GM19452 (cell line): Measurements from ENCODE around the gene ACER3.
"Not testable (repeated sequence)": the region's sequence is repeated elsewhere in the genome, so short reads cannot be mapped to it uniquely, and the experiment has no call there.

ENCODE experiments used
- ATAC-seq: cut with Tn5 transposase; IDR thresholded peaks from one replicate; pipeline ENCODE4 v1.9.1; 2021; ENCODE audit not compliant: unreplicated experiment

The ACER3 gene

GRCh38 chr11:76836613-76837291 is 24.0 kb upstream of the ACER3 start:
- no peak for ATAC-seq

DNA sequence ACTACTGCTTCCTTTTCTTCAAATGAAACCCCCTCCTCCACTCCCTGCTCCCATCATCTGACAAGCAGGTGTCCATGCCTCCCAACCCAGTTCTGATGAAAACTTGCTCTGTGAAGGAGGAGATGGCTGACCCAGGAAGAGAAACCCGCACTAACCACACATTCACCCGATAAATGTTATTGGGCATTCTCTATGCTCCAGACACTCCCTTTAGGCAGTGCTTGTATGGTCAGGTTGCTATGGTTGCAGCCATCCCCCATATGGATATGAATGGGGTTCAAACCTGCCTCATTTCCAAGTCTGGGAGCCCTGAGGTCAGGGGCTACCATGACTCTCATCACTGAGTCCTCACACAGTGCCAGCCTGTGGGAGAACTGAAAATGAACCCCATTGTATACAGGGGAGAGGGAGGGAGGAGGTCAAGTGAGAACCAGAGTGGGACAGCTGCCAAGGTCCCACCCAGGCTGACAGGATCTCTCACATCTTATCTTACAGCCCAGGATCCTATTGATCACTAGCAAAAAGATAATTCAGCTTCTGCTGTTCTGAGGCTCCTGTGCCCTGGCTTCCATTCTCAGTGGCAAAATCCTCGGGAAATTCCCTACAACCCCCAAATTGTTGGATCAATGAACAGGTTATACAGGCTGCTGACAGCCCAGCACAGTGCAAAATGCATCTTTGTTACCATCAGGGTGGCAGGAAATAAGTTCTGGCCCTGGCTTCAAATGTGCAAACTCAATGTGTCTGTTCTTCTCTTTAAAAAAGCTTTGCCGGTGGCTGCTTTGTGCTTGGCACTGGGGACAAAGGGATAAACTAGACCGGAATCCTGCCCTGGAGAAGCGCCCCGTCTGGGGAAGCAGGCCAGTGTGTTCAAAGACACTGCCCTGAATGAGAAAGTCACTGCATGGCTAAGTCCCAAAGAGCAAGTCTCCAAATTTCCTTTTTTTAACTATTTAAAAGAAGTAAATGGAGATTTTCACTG is 22.7 kb upstream of the ACER3 start:
- ATAC-seq, result no peak

DNA sequence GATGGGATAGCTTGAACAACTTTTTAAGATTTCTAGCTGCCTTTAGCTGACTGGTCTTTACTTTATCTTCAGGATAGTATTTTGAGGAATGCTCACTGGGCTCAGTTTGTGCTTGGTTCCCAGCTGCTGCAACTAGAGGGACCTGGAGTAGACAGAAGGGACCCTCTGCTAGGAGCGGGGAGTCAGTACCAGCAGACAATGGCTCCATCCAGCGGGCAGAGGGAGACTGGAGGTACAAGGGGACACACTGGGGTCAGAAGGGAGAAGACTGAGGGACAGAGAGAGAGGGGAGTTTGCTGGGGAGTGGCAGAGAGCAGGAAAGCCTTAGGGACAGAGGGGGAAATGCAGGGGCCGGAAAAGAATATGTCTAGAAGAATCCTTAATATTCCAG is 22.0 kb upstream of the ACER3 start:
- no peak for ATAC-seq

GRCh38 chr11:76839311-76839710 is 21.4 kb upstream of the ACER3 start:
- no peak for ATAC-seq

- ATAC-seq, result no peak
Measured at GRCh38 chr11:76841923-76842452, 18.7 kb upstream of the ACER3 start.

GRCh38 chr11:76843907-76844306 is 16.8 kb upstream of the ACER3 start:
- no peak for ATAC-seq

- ATAC-seq, result no peak
Measured at GRCh38 chr11:76844511-76844910, 16.2 kb upstream of the ACER3 start.

GRCh38 chr11:76845069-76845468 is 15.6 kb upstream of the ACER3 start:
- ATAC-seq, result no peak

DNA sequence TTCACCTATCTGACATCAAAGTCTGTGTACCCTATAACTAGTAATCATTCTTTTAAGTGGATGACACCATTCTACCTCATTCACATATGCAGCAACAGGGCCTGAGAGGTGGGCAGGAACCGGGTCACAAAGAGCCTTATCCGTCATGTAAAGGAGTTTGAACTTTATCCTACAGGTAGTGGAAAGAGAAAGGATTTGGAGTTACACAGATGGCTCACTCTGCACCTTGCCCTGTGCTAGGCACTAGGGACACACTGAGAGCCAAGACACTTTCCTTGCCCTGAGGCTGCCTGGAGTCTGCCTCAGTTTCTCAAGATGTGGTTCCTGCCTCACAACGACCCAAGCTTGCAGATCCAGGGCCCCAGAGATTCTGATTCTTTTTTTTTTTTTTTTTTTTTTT is 14.3 kb upstream of the ACER3 start:
- no peak for ATAC-seq

DNA sequence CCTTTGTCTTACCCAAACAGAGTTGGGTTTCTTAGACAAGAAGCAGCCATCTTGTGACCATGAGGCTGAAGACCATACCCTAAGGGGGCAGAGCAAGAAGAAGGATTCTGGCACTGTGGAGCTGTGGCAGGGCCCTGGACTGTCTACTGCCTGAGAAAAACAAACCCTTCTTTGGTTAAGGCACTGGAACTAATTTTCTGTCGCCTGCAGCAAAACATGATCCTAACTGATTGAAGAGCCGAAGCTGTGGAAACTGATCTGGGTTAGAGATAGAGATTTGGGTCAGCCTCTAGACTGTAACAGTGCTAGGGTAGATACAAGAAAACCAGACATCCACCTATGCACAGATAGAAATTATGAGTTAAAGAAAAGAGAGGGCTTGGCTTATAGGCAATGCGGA is 11.3 kb upstream of the ACER3 start:
- no peak for ATAC-seq

- ATAC-seq, result no peak
Measured at GRCh38 chr11:76850130-76850529, 10.6 kb upstream of the ACER3 start.

DNA sequence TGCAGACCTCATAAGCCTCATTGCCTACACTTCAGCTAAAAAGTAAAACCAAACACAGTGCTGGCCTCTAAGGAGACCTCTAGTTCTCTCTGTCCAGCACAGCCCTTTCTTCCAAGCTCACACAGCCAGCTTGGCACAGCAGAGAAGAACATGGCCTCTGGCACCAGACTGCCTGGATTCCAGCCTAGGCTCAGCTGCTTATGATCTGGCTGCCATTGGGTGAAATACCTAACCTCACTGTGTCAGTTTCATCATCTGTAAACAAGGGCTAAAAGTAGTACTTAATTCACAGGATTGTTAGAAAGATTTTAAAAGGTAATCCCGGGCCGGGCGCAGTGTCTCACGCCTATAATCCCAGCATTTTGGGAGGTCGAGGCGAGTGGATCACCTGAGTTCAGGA is 9.9 kb upstream of the ACER3 start:
- no peak for ATAC-seq

- no peak for ATAC-seq
Measured at GRCh38 chr11:76854709-76855108, 6.0 kb upstream of the ACER3 start.

GRCh38 chr11:76855670-76856069 is 5.0 kb upstream of the ACER3 start:
- not testable (repeated sequence) for ATAC-seq

DNA sequence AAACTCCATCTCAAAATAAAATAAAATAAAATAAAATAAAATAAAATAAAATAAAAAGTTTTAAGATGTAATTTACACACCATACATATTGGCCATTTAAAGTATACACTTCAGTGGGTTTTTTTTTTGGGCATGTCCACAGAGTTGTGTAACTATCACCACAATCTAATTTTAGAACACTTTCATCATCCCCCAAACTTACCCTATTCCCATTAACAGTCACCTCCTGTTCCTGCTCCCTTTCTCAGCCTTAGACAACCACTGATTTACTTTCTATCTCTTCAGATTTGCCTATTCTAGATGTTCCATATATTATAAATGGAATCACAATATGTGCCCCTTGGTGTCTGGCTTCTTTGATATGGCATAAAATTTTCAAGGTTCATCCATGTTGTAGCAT is 4.6 kb upstream of the ACER3 start:
- no peak for ATAC-seq

DNA sequence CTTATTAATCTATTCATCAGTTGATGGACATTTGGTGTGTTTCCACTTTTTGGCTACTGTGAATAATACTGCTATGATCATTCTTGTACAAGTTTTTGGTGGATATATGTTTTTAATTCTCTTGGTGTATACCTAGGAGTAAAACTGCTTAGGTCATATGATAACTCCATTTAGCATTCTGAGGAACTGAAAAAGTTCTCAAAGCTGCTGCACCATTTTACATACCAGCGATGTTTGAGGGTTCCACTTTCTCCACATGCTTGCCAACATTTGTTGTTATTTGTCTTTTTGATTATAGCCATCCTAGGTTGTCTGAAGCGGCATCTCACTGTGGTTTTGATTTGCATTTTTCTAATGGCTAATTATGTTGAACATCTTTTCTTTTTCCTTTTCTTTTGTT is 4.1 kb upstream of the ACER3 start:
- no peak for ATAC-seq

DNA sequence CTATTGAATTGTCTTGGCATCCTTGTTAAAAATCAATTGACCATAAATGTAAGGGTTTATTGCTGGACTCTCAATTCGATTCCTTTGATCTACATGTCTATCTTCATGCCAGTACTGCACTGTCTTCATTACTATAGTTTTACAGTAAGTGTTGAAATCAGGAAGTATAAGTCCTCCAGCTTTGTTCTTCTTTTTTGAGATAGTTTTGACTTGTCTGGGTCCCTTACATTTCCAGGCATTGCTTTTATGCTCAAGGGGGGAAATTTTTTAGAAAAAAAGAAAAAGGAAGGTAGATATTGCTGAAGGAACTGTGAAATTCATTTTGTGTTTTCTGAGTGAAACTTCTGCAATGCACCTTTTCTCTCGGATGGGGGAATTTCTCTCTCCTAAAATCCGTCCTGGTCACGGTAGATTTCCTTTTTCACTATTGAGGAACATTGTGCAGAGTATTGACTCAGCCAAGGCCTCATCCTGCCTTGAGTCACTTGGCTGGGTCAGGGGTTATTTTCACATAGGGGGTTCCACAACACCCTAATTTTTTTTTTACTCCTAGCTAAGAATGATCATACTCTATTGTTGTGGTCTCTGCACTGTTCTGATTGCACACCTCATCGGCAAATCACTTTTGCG is 2.8 kb upstream of the ACER3 start:
- ATAC-seq, result no peak

GRCh38 chr11:76859708-76860227 is 950 bp upstream of the ACER3 start:
- no peak for ATAC-seq

DNA sequence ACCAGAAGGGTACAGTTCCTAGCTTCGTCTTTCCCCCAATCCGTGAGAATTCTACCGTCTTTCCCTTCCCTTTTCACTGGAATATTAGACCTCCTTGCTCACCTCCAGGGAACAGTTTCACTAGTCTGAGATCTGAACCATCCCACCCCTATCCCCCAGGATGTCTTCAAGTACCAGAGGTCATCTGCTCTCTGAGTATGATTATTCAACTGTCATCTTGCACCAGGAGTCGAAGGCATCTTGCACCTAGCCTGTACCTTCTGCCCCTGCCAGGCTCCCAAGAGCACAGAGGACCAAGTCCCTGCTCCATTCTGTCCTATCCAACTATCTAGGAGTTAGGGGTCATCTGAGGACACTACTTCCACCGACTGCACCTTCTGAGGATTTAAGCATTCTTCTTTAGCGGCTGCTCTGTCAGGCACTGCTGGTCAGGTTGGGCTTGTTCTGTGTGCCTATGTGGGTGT is 804 bp downstream of the ACER3 start:
- no peak for ATAC-seq

GRCh38 chr11:76862794-76863193 is 2.1 kb downstream of the ACER3 start:
- ATAC-seq, result not testable (repeated sequence)

DNA sequence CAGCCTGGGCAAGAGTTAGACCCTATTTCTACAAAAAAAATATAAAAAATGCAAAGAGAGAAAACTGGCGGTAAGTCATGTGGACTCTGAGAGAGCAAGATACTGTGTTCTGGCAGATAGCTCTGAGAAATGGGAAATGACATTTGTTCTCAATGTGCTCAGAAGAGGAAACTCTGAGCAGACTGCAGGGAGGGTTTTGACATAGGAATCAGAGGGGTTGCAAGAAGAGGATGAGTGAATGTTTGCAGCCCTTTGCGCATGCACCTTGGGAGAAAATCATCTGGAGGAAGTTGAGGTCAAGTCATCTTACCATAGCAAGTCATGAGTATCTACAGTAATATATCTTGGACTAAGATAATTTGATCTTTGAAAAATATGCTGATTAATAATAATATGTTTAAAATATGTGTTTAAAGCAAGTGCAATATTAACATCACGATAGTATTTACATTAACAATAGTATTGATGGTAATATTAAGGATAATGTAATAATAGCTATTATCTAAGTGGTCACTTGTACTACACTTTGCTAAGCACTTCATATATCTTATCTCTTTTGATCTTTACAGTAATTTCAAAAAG is 2.6 kb downstream of the ACER3 start:
- no peak for ATAC-seq
